NCI-H345 (cell line): ENCODE measurements around the gene MED13L.

Experiments used
- DNase-seq: peaks from one replicate; lab custom pipeline; 2025; lab: John Stamatoyannopoulos, UW

MED13L gene

DNA sequence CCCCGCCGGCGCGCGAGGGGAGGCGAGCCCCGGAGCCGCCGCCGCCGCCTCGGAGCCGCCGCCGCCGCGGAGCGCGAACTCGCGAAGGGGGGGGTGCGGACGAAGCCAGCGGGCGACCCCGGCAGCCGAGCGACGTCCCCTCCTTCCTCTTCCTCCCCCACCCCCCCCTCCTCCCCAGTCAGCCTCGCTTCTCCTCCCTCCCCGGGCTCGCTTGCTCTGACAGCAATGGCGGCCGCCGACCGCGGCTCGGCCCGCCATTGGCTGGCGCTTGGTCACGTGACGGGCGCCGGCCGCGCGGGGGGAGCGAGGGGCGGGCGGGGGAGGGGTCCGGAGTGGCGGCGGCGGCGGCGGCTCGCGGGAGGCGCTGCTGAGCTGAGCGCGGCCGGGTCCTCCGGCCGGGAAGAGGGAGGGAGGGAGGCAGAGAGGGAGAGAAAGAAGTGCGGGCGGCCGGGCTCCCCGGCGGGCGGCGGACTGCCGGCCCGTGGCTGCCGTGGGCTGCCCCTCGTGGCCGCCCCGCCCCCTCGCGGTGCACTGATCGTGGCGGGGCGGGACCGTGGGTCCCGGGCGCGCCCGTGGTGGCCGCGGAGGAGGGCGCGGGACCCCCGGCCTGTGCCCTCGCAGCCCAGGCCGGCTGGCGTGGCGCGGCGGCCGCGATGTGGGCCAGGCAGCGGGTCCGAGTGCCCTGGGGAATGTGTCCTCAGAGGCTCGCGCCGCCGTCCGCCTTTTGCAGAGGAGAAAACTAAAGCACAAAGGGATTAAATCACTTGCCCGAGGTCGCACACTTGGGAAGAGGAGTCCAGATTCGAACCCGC lies at the start of gene MED13L:
Gene MED13L (minus strand): TSS at position 227 of the 812 bp plus-strand sequence. CDS start 562 bp downstream, outside the sequence.
- DNase-seq: peak; percentile 90

DNA sequence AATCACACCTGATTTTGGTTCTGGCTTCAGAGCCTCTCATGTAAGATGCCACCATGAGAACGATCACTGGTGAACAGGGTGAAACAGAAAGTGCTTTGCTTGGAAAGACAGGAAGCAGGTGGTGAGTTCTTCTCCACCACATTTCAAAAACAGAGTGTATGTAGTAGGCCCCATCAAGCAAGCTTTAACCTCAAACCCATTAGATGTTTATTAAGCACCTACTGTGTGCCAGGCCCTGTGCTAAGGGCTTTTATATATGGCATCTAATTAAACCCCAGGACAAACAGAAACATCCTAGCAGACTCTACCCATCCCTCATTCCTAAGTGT lies 47.8 kb upstream of the MED13L start:
- DNase-seq: no peak

DNA sequence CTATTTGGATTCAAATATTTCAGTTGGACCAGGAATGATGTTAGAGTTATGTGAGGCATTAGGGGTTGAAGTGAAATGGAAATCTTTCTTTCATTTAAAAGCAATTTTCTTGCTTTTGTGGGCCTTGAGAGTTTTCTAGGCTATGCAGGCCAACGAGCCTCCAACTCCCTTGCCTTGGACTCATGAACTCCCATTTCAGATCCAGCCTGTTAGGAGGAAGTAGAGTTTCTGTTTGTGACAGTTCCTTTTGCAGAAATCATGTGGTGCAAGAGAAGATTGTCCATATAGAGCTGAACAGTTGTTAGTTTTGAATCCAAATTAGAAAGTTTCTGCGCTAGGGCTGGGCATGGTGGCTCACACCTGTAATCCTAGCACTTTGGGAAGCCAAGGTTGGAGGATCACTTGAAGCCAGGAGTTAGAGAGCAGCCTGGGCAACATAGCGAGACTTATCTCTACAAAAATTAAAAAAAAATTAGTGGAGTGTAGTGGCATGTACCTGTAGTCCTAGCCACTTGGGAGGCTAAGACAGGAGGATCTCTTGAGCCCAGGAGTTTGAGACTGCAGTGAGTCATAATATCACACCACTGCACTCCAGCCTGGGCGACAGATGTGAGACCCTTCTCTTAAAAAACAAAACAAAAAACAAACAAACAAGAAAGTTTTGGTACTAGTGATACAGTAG lies 47.3 kb upstream of the MED13L start:
- DNase-seq: no peak

- no peak for DNase-seq
These were observed 46.2 kb upstream of the MED13L start for GRCh38 chr12:116323406-116324386.

DNA sequence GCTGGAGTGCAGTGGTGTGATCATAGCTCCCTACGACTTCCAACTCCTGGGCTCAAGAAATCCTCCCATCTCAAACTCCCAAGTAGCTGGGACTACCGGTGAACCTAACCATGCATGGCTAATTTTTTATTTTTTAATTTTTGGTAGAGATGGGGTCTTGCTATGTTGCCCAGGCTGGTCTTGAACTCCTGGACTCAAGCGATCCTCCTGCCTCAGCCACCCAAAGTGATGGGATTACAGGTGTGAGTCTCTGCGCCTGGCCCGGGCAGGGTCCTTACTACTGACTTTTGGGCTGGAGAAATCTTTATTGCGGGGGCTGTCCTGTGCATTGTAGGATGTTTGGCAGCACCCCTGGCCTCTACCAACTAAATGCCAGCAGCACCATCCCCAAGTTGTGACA lies 44.4 kb upstream of the MED13L start:
- no peak for DNase-seq

GRCh38 chr12:116320791-116321217 lies 43.3 kb upstream of the MED13L start:
- DNase-seq: no peak

DNA sequence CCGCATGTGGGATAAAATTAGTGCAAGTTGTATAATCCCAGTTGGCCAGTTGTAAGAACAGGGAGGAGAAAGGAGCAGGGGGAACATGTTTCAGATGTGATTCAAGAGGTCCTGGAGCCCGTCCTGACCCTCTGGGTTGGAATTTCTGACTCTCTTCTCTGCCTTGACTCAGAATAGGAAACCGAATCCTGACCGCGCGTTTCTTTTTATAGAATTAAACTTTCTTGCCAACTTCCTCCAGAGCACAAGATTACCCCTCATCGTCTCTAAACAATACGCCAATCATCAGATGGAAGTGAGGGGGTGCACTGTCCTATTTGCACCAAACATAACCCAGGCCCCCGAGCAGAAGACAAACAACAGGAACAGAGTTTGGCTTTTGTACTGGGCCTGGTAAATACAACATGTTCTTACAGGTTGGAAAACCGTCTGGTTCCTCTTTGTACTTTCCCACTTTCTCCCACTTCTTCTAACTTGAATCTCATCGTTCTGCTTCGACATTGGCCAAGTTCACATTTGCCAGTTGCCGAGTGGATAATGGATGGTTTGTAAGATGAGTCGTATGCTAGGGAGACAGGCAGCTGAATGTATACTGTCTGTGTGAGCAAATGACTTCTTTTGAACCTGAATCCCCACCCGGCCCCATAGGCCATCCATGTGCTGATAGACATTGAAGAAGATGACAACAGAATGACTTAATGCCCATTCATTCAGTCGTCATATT lies 42.6 kb upstream of the MED13L start:
- DNase-seq: no peak

GRCh38 chr12:116319233-116319897 lies 41.9 kb upstream of the MED13L start:
- no peak for DNase-seq

- DNase-seq: no peak
These were observed 41.2 kb upstream of the MED13L start for GRCh38 chr12:116318576-116319232.

DNA sequence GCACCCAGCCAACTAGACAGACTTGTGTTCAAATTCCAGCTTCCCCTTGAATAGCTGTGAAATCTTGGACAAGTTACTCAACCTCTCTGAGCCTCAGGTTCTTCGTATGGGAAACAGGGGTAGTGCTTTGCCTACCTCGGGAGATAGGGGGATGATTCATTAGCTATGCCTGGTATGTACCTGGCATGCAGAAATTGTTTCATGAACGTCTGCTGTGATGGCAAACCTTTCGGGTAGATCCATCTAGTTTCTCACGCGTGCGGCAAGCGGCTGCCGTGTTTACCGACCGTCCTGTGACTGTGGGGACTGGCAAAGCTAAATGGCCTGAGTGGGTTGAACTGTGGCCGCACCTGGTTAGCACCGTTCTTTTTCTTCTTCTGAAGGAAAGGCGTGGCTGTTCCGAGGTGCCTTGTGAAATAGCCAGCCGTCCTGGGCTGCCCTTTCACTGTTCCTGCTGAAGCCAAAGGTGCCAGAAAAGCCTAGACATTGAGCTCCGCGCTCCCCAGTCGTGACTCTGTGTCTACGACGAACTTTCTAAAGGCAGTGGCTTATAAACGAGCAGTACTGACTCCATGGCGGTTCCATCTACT lies 40.6 kb upstream of the MED13L start:
- DNase-seq: no peak

DNA sequence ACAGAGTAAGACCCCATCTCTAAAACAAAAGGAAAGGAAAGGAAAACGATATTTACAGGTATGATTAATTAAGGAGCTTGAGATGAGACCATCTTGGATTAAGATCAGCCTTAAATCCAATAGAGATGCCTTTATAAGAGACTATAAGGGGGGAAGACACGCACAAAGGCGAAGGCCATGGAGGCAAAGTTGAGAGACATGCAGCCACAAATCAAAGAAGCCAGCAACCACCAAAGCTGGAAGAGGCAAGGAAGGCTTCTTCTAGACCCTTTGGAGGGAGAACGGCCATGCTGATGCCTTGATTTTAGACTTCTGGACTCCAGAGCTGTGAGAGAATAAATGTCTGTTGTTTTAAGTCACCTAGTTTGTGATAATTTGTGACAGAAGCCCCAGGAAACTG lies 39.6 kb upstream of the MED13L start:
- DNase-seq: no peak

- DNase-seq: no peak
These were observed 37.0 kb upstream of the MED13L start for GRCh38 chr12:116314477-116314876.

- no peak for DNase-seq
These were observed 35.9 kb upstream of the MED13L start for GRCh38 chr12:116313194-116313927.

DNA sequence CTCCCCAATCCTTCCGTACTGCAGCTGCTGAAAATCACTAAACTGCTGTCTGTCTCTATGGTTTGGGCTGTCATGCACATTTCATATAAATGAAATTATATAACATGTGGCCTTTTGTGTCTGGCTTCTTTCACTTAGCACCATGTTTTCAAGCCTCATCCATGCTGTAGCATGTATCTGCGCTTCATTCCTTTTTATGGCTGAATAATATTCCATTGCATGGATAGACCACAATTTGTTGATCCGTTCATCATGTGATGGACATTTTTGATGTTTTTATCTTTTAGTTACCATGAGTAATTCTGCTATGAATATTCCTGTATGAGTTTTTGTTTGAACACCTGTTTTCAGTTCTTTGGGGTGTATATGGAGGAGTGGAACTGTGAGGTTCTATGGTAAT lies 32.6 kb upstream of the MED13L start:
- DNase-seq: no peak

DNA sequence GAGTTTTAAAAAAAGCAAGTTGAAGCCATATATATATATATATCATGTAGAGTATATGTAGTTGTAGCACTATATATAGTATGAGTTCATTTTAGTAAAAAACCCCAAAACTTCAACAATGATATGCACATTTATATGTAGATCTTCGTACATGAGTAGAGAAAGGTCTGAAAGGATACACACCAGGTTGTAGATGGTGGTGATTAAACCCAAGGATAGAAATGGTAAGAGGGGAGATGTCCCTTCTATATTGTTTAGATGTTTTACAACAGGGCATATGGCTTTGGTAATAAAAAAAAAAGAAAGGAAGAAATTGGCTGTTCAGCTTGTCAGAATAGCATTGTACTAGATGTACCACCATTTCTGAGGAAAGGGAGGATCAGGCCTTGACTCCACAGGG lies 31.9 kb upstream of the MED13L start:
- no peak for DNase-seq

- DNase-seq: no peak
These were observed 31.2 kb upstream of the MED13L start for GRCh38 chr12:116308647-116309046.

GRCh38 chr12:116306968-116307367 lies 29.5 kb upstream of the MED13L start:
- no peak for DNase-seq

- DNase-seq: no peak
These were observed 29.0 kb upstream of the MED13L start for GRCh38 chr12:116306506-116306905.

DNA sequence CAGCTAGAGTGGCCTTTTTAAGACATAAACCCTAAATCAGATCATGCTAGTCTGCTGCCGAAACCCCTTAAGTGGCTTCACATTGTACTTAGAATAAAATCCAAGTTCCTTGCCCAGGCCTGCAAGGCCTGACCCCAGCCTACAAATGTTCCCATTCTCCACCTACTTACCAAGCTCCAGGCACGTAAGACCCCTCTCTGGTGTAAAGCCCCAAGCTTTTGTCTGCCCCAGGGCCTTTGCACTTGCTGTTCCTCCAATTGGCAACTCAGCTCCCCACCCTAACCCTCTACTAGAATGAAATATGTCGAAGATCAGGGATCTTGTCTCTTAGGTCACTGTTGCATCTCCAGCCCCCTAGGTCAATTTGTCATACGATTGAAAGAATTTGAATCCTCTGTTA lies 27.1 kb upstream of the MED13L start:
- no peak for DNase-seq

DNA sequence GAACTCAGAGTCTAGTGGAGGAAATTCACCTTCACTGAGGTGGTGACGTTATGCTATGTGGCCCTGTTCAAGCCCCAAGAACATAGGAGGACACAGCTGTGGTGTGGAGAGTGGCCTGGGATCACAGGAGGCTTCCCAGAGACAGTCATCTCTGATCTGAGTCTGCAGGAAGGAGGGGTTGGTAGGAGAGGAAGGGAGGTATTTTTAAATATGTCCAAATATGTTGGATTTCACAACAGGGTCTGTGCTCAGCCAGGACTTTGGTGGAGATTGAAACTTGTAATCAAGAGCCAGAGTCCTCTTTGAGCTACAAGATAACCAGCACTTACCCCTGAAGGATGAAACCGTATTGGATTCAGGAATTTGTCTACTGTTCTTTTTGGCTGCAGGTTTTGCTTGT lies 26.4 kb upstream of the MED13L start:
- no peak for DNase-seq
